ENCODE measurements around the gene CARD6.
"Not testable (repeated sequence)": the region's sequence is repeated elsewhere in the genome, so short reads cannot be mapped to it uniquely, and the experiment has no call there.

Gene CARD6

GRCh38 chr5:40828690-40829661, 12.2 kb upstream of the CARD6 start:
- DNase-seq (ENCODE audit: low spot score) = no peak

GRCh38 chr5:40829748-40830533, 11.2 kb upstream of the CARD6 start:
- DNase-seq (ENCODE audit: low spot score) = no peak

GRCh38 chr5:40831346-40832210, 9.6 kb upstream of the CARD6 start:
- DNase-seq (ENCODE audit: low spot score) = no peak

GRCh38 chr5:40832345-40832744, 8.8 kb upstream of the CARD6 start:
- no peak for DNase-seq (ENCODE audit: low spot score)

GRCh38 chr5:40833712-40834229, 7.4 kb upstream of the CARD6 start:
- no peak for DNase-seq (ENCODE audit: low spot score)

- DNase-seq (ENCODE audit: low spot score) = peak; percentile 17
Observed at GRCh38 chr5:40834391-40834848, 6.7 kb upstream of the CARD6 start.

- DNase-seq (ENCODE audit: low spot score) = peak; percentile 98
Observed at GRCh38 chr5:40834849-40835787, 6.0 kb upstream of the CARD6 start, which contains the start of gene RPL37. TSS of gene RPL37 (minus strand) at chr5:40835222. CDS start at chr5:40835185, 37 bp downstream.

GRCh38 chr5:40838086-40838485, 3.1 kb upstream of the CARD6 start:
- no peak for DNase-seq (ENCODE audit: low spot score)

GRCh38 chr5:40842351-40842750, 1.2 kb downstream of the CARD6 start:
- no peak for DNase-seq (ENCODE audit: low spot score)

- DNase-seq (ENCODE audit: low spot score) = no peak
Observed at GRCh38 chr5:40844565-40844964, 3.4 kb downstream of the CARD6 start.

GRCh38 chr5:40846371-40846770, 5.2 kb downstream of the CARD6 start:
- no peak for DNase-seq (ENCODE audit: low spot score)

GRCh38 chr5:40847525-40847924, 6.4 kb downstream of the CARD6 start:
- DNase-seq (ENCODE audit: low spot score) = no peak

GRCh38 chr5:40853632-40854192, 12.5 kb downstream of the CARD6 start:
- no peak for DNase-seq (ENCODE audit: low spot score)

- no peak for DNase-seq (ENCODE audit: low spot score)
Observed at GRCh38 chr5:40860711-40861110, 19.5 kb downstream of the CARD6 start.

- DNase-seq (ENCODE audit: low spot score) = not testable (repeated sequence)
Observed at GRCh38 chr5:40865004-40865403, 23.8 kb downstream of the CARD6 start.

- no peak for DNase-seq (ENCODE audit: low spot score)
Observed at GRCh38 chr5:40866844-40867243, 25.7 kb downstream of the CARD6 start.

GRCh38 chr5:40869384-40869783, 28.2 kb downstream of the CARD6 start:
- DNase-seq (ENCODE audit: low spot score) = no peak

- DNase-seq (ENCODE audit: low spot score) = peak; percentile 5
Observed at GRCh38 chr5:40871177-40871576, 30.0 kb downstream of the CARD6 start.

GRCh38 chr5:40872253-40872652, 31.1 kb downstream of the CARD6 start:
- DNase-seq (ENCODE audit: low spot score) = not testable (repeated sequence)

GRCh38 chr5:40873286-40873880, 32.2 kb downstream of the CARD6 start:
- no peak for DNase-seq (ENCODE audit: low spot score)
